ENCODE data around the gene ABHD17A.

The ABHD17A gene

DNA sequence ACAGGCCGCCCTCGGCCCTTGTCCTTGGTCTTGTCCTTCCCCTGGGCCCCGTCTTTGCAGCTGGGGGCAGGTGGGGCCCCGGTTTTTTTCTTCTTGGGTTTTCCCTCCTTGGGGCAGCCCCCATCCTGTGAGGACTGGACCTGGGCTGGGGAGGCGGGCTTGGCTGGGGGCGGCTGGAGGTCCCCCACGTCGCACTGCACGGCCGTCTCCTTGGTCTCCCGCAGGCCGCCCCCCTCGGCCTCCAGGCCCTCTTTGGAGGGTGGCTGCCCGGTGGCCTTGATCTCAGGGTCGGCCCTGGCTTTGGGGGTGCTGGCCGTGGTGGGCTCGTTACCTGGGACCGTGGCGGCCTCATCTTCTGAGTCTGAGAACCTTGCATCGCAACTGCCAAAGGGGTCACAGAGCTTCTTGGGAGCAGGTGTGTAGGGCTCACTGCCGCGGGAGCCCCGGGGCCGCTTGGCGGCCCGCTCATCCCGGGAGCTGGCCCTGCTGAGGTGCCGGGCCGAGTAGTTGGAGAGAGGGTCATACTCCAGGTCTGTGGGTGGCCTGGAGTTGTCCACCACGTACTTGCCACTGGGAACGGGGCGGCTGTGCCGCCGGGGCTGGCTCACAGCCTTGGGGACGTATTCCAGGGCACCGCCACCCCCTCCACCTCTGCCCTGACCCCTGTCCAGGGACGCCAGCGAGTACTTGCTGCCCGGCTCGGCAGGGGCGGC lies 57.6 kb downstream of the ABHD17A start:
- Histone ChIP-seq H3K27ac (ENCODE audit: poor library complexity, severe bottlenecking) (no peak overlapping the region), H3K36me3 (ENCODE audit: low read depth) (peaks cover 32% of the 10 kb centered on the region), H3K9me3 (ENCODE audit: severe bottlenecking) (no peaks in the 10 kb centered on the region), H3K4me3 (ENCODE audit: severe bottlenecking) (no peak overlapping the region), H3K27me3 (ENCODE audit: insufficient read depth, poor library complexity, severe bottlenecking) (no peaks in the 10 kb centered on the region), H3K4me1 (ENCODE audit: insufficient read depth, poor library complexity, severe bottlenecking) (no peaks in the 10 kb centered on the region)
- ATAC-seq (ENCODE audit: low read depth) = no peak
- DNase-seq (ENCODE audit: low spot score) = no peak
- TF ChIP-seq, protein P1, sequence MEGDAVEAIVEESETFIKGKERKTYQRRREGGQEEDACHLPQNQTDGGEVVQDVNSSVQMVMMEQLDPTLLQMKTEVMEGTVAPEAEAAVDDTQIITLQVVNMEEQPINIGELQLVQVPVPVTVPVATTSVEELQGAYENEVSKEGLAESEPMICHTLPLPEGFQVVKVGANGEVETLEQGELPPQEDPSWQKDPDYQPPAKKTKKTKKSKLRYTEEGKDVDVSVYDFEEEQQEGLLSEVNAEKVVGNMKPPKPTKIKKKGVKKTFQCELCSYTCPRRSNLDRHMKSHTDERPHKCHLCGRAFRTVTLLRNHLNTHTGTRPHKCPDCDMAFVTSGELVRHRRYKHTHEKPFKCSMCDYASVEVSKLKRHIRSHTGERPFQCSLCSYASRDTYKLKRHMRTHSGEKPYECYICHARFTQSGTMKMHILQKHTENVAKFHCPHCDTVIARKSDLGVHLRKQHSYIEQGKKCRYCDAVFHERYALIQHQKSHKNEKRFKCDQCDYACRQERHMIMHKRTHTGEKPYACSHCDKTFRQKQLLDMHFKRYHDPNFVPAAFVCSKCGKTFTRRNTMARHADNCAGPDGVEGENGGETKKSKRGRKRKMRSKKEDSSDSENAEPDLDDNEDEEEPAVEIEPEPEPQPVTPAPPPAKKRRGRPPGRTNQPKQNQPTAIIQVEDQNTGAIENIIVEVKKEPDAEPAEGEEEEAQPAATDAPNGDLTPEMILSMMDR (IDR thresholded peaks at IDR 0.05; ENCODE audit: poor library complexity, severe bottlenecking) = no peak
